NB4 (cell line): ENCODE measurements around the gene CCL19.
A peak's percentile ranks its signal among the peaks of the same experiment; 100 is the strongest.

Experiments used
- DNase-seq: peaks from one replicate; pipeline ENCODE4 v3.0.0; 2010; ENCODE audit warnings: low read depth
- H3K4me3 ChIP-seq: one replicate; pipeline ENCODE4 v1.5.1; 2011; ENCODE audit warnings: mild to moderate bottlenecking, low read depth, low read length, moderate library complexity
- CTCF ChIP-seq: IDR thresholded peaks from one replicate; pipeline ENCODE4 v1.5.1; 2012; ENCODE audit warnings: low read depth, low read length
- MAX ChIP-seq: IDR thresholded peaks from 2 replicates; pipeline ENCODE4 v1.6.1; 2011; ENCODE audit warnings: low read depth, low read length
- MYC ChIP-seq: IDR thresholded peaks from 2 replicates; pipeline ENCODE4 v1.6.1; 2011; ENCODE audit warnings: low read depth, low read length
- POLR2A ChIP-seq: IDR thresholded peaks from 2 replicates; pipeline ENCODE4 v1.6.1; 2011; ENCODE audit warnings: mild to moderate bottlenecking; ENCODE audit not compliant: insufficient read length; ENCODE audit errors: extremely low read depth

The CCL19 gene

GRCh38 chr9:34663303-34663605 lies 27.8 kb downstream of the CCL19 start:
- TF ChIP-seq MAX (no peak), MYC (no peak), POLR2A (no peak), CTCF (no peak)
- no peak for DNase-seq
- H3K4me3 ChIP-seq = no peak overlapping the region

GRCh38 chr9:34662526-34663302 lies 28.4 kb downstream of the CCL19 start, which contains the start of gene CCL27:
Gene CCL27, minus strand, starts transcription at chr9:34662657. Its CDS starts 24 bp downstream, at chr9:34662633.
- no peak for TF ChIP-seq MYC
- TF ChIP-seq MAX = no peak
- TF ChIP-seq POLR2A = no peak
- no peak for TF ChIP-seq CTCF
- DNase-seq = no peak
- no peak within 1 kb of the TSS for H3K4me3 ChIP-seq

GRCh38 chr9:34659592-34660253 lies 31.4 kb downstream of the CCL19 start:
- H3K4me3 ChIP-seq = no peak overlapping the region
- TF ChIP-seq POLR2A (no peak), MAX (no peak), CTCF (no peak), MYC (no peak)
- DNase-seq = peak; percentile 40

GRCh38 chr9:34658461-34658860 lies 32.6 kb downstream of the CCL19 start:
- H3K4me3 ChIP-seq = no peak overlapping the region
- TF ChIP-seq MYC (no peak), MAX (no peak), CTCF (no peak), POLR2A (no peak)
- no peak for DNase-seq

GRCh38 chr9:34656992-34657391 lies 34.1 kb downstream of the CCL19 start:
- DNase-seq = no peak
- no peak overlapping the region for H3K4me3 ChIP-seq
- TF ChIP-seq POLR2A (no peak), CTCF (no peak), MYC (no peak), MAX (no peak)
